Vagina (tissue), 2 donors: ENCODE measurements around the gene COL1A2.

Experiments used
- CTCF ChIP-seq, 3 experiments: fragments of 450-650 bp in 2 of 3; fragments of 200-600 bp in 1 of 3; sonication (generic) in 1 of 3; IDR thresholded peaks; one replicate each; pipeline ENCODE4 v1.5.1; 2017 to 2019; ENCODE audit warnings: antibody characterized with exemption in 3 of 3, mild to moderate bottlenecking in 2 of 3, moderate library complexity in 2 of 3
- POLR2A ChIP-seq, 2 donors: fragments of 450-650 bp; IDR thresholded peaks; one replicate each; pipeline ENCODE4 v1.6.1; 2017; ENCODE audit warnings: antibody characterized with exemption in 2 of 2, mild to moderate bottlenecking in 2 of 2, moderate library complexity in 2 of 2
- POLR2AphosphoS5 ChIP-seq, 2 donors: sonication (generic); formaldehyde crosslinking; IDR thresholded peaks; one replicate each; pipeline ENCODE4 v1.9.0; 2017; ENCODE audit warnings: antibody characterized with exemption in 2 of 2, mild to moderate bottlenecking in 2 of 2, low read depth in 1 of 2; ENCODE audit not compliant: insufficient read depth in 1 of 2

DNA sequence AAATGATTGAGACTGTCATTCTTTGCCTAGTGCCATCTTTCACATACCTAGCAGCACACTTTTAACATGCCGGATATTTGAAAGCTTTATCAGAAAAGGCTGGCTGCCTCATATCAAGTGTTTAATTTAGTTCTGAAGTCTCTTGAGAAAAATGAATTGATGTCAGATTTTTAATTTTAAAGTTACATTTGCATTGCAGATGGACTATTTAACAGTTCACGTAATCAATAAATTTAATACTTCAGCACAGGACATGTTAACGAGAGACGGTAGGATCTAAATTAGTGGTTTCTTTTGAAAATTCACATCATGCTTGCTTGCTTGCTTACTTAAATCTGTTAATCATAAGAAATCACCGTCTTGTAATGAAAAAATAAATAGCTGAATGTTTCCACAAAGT, 51.6 kb downstream of the COL1A2 start:
- TF ChIP-seq CTCF (IDR thresholded peaks at IDR 0.05) (no peak), POLR2A (IDR thresholded peaks at IDR 0.05) (no peak), POLR2AphosphoS5 (IDR thresholded peaks at IDR 0.05; ENCODE audit: insufficient read depth in 1 of 2, low read depth in 1 of 2) (no peak)
